SK-N-SH treated with all-trans-retinoic acid at 6 μM for 48 hours (cell line): ENCODE results near the gene TST.

ENCODE experiments used
- ATAC-seq: fragments of 200-7000 bp; cut with Tn5 transposase; 3 replicates; pipeline ENCODE4 v1.9.1; 2020; ENCODE audit warnings: mild to moderate bottlenecking, moderate library complexity
- ARNTL ChIP-seq: fragments of 450-650 bp; formaldehyde crosslinking; IDR thresholded peaks from 2 replicates; pipeline ENCODE4 v1.5.0; 2020; ENCODE audit warnings: low read depth, mild to moderate bottlenecking, moderate library complexity, borderline replicate concordance
- BACH2 ChIP-seq: fragments of 250-450 bp; sonication (Bioruptor Pico); IDR thresholded peaks from 2 replicates; pipeline ENCODE4 v1.9.0; 2021; ENCODE audit warnings: mild to moderate bottlenecking, borderline replicate concordance
- CREB5 ChIP-seq: fragments of 250-450 bp; sonication (Bioruptor Pico); IDR thresholded peaks from 2 replicates; pipeline ENCODE4 v1.5.1; 2020; ENCODE audit warnings: low read depth, mild to moderate bottlenecking, moderate library complexity
- CSDC2 ChIP-seq: fragments of 250-450 bp; sonication (Bioruptor Pico); IDR thresholded peaks from 2 replicates; pipeline ENCODE4 v1.5.0; 2020; ENCODE audit warnings: mild to moderate bottlenecking, moderate library complexity
- CSRNP3 ChIP-seq: fragments of 250-450 bp; sonication (Bioruptor Pico); IDR thresholded peaks from 2 replicates; pipeline ENCODE4 v1.5.1; 2021; ENCODE audit warnings: mild to moderate bottlenecking, moderate library complexity
- ESRRG ChIP-seq: fragments of 250-450 bp; sonication (Bioruptor Pico); IDR thresholded peaks from 2 replicates; pipeline ENCODE4 v1.6.1; 2021; ENCODE audit warnings: mild to moderate bottlenecking
- GLIS3 ChIP-seq: fragments of 250-450 bp; sonication (Bioruptor Pico); IDR thresholded peaks from 2 replicates; pipeline ENCODE4 v1.5.0; 2020; ENCODE audit warnings: mild to moderate bottlenecking, moderate library complexity
- ISL1 ChIP-seq: fragments of 250-450 bp; sonication (Bioruptor Pico); IDR thresholded peaks from 2 replicates; pipeline ENCODE4 v2.1.2; 2022; ENCODE audit warnings: mild to moderate bottlenecking, moderate library complexity
- OSR1 ChIP-seq: fragments of 250-450 bp; sonication (Bioruptor Pico); IDR thresholded peaks from 2 replicates; pipeline ENCODE4 v1.8.0; 2022; ENCODE audit warnings: moderate library complexity, mild to moderate bottlenecking, inconsistent platforms
- PATZ1 ChIP-seq: fragments of 250-450 bp; sonication (Bioruptor Pico); IDR thresholded peaks from 2 replicates; pipeline ENCODE4 v1.8.0; 2020; ENCODE audit warnings: mild to moderate bottlenecking, moderate library complexity, borderline replicate concordance
- POU6F1 ChIP-seq: fragments of 250-450 bp; sonication (Bioruptor Pico); IDR thresholded peaks from 2 replicates; pipeline ENCODE4 v1.8.0; 2021; ENCODE audit warnings: low read depth, mild to moderate bottlenecking, moderate library complexity, borderline replicate concordance
- PPARA ChIP-seq: fragments of 250-450 bp; sonication (Bioruptor Pico); IDR thresholded peaks from 2 replicates; pipeline ENCODE4 v1.5.0; 2020; ENCODE audit warnings: mild to moderate bottlenecking, borderline replicate concordance
- RARB ChIP-seq: fragments of 250-450 bp; sonication (Bioruptor Pico); IDR thresholded peaks from 2 replicates; pipeline ENCODE4 v1.8.0; 2021; ENCODE audit warnings: mild to moderate bottlenecking, moderate library complexity
- SNAI2 ChIP-seq: fragments of 250-450 bp; sonication (Bioruptor Pico); IDR thresholded peaks from 2 replicates; pipeline ENCODE4 v1.5.0; 2020; ENCODE audit warnings: mild to moderate bottlenecking, moderate library complexity
- TCF4 ChIP-seq: fragments of 250-450 bp; sonication (Bioruptor Pico); IDR thresholded peaks from 2 replicates; pipeline ENCODE4 v1.8.0; 2021; ENCODE audit warnings: mild to moderate bottlenecking, moderate library complexity, borderline replicate concordance
- TOX ChIP-seq: fragments of 250-450 bp; sonication (Bioruptor Pico); IDR thresholded peaks from 2 replicates; pipeline ENCODE4 v1.8.0; 2021; ENCODE audit warnings: mild to moderate bottlenecking, moderate library complexity, borderline replicate concordance
- ZC3H10 ChIP-seq: fragments of 250-450 bp; sonication (Bioruptor Pico); IDR thresholded peaks from 2 replicates; pipeline ENCODE4 v1.5.1; 2021; ENCODE audit warnings: mild to moderate bottlenecking, moderate library complexity
- ZFP3 ChIP-seq: fragments of 250-450 bp; sonication (Bioruptor Pico); IDR thresholded peaks from 2 replicates; pipeline ENCODE4 v1.5.0; 2020; ENCODE audit warnings: mild to moderate bottlenecking, moderate library complexity
- ZFP30 ChIP-seq: fragments of 450-650 bp; formaldehyde crosslinking; IDR thresholded peaks from 2 replicates; pipeline ENCODE4 v1.5.0; 2022; ENCODE audit warnings: mild to moderate bottlenecking, moderate library complexity
- ZNF565 ChIP-seq: fragments of 450-650 bp; formaldehyde crosslinking; conservative IDR thresholded peaks from 2 replicates; pipeline ENCODE4 v1.5.0; 2020; ENCODE audit warnings: low read depth, mild to moderate bottlenecking, moderate library complexity
- ZNF70 ChIP-seq: fragments of 450-650 bp; formaldehyde crosslinking; IDR thresholded peaks from 2 replicates; pipeline ENCODE4 v1.5.0; 2020; ENCODE audit warnings: mild to moderate bottlenecking, moderate library complexity
- ZNF8 ChIP-seq: fragments of 450-650 bp; formaldehyde crosslinking; IDR thresholded peaks from 2 replicates; pipeline ENCODE4 v1.5.0; 2020; ENCODE audit warnings: mild to moderate bottlenecking, moderate library complexity

Gene TST

GRCh38 chr22:36964106-36964505 is 55.1 kb downstream of the TST start:
- ATAC-seq: no peak
- TF ChIP-seq ZNF565 (CRISPR knock-in tag): no peak
- TF ChIP-seq POU6F1 (CRISPR knock-in tag): no peak

GRCh38 chr22:36963302-36963701 is 55.9 kb downstream of the TST start:
- TF ChIP-seq ZNF70 (CRISPR knock-in tag) (no peak), ZNF8 (no peak), POU6F1 (CRISPR knock-in tag) (no peak), ISL1 (CRISPR knock-in tag) (no peak), TOX (CRISPR knock-in tag) (no peak), ZFP30 (CRISPR knock-in tag) (no peak), ARNTL (CRISPR knock-in tag) (no peak), RARB (CRISPR knock-in tag) (no peak), PATZ1 (CRISPR knock-in tag) (no peak), ZC3H10 (no peak), PPARA (CRISPR knock-in tag) (no peak), ZFP3 (CRISPR knock-in tag) (no peak), SNAI2 (CRISPR knock-in tag) (no peak), TCF4 (CRISPR knock-in tag) (no peak), GLIS3 (CRISPR knock-in tag) (no peak), CSRNP3 (no peak), ZNF565 (CRISPR knock-in tag) (no peak), CREB5 (CRISPR knock-in tag) (no peak)
- ATAC-seq: no peak

- no peak for ATAC-seq
- TF ChIP-seq CSRNP3 (no peak), BACH2 (no peak), ESRRG (CRISPR knock-in tag) (no peak), TCF4 (CRISPR knock-in tag) (no peak), CREB5 (CRISPR knock-in tag) (no peak), OSR1 (CRISPR knock-in tag) (no peak), CSDC2 (CRISPR knock-in tag) (no peak), ZFP30 (CRISPR knock-in tag) (no peak), POU6F1 (CRISPR knock-in tag) (no peak), PATZ1 (CRISPR knock-in tag) (no peak), RARB (CRISPR knock-in tag) (no peak), ZC3H10 (no peak)
Observed at GRCh38 chr22:36961626-36962025, 57.6 kb downstream of the TST start.
